Fibroblast of lung (primary cell): Measurements from ENCODE around the gene PRUNE2. TPM values are rescaled to one million over a fixed set of nuclear protein-coding genes. Genes with fewer than 3 reads are reported as not detected.
"Not testable (repeated sequence)": the region's sequence is repeated elsewhere in the genome, so short reads cannot be mapped to it uniquely, and the experiment has no call there.

Source experiments
- DNase-seq, 2 donors: peaks; one replicate each; pipeline versions ENCODE4 v3.0.0 to v3.0.0-alpha.2; 2010; ENCODE audit warnings: low read depth in 2 of 2
- H2AFZ ChIP-seq: 2 replicates; pipeline ENCODE4 v1.5.1; 2012; ENCODE audit warnings: low read length, control low read depth, inconsistent platforms
- H3K27ac ChIP-seq: 2 replicates; pipeline ENCODE4 v1.5.1; 2011; ENCODE audit warnings: low read length, control low read depth; ENCODE audit not compliant: insufficient read depth
- H3K27me3 ChIP-seq: 2 replicates; pipeline ENCODE4 v1.5.1; 2011; ENCODE audit warnings: mild to moderate bottlenecking, low read length; ENCODE audit not compliant: control insufficient read depth, insufficient read depth
- H3K36me3 ChIP-seq: 2 replicates; pipeline ENCODE4 v1.5.1; 2011; ENCODE audit warnings: low read length; ENCODE audit not compliant: control insufficient read depth, insufficient read depth
- H3K4me1 ChIP-seq: 2 replicates; pipeline ENCODE4 v1.5.1; 2011; ENCODE audit warnings: low read length; ENCODE audit not compliant: control insufficient read depth, insufficient read depth; ENCODE audit errors: extremely low read depth
- H3K4me2 ChIP-seq: 2 replicates; pipeline ENCODE4 v1.5.1; 2011; ENCODE audit warnings: low read length, control low read depth; ENCODE audit not compliant: insufficient read depth; ENCODE audit errors: extremely low read depth
- H3K4me3 ChIP-seq, 4 experiments: fragments of 200-600 bp in 1 of 4; sonication (generic) in 1 of 4; replicated peaks in 1 of 4; 2 replicates each; pipeline ENCODE4 v1.5.1; 2011 to 2016; ENCODE audit warnings: low read length in 4 of 4, low read depth in 3 of 4, mild to moderate bottlenecking in 3 of 4, control low read depth in 2 of 4, inconsistent platforms in 1 of 4, mixed read lengths in 1 of 4; ENCODE audit not compliant: insufficient read depth in 1 of 4; ENCODE audit errors: control extremely low read depth in 1 of 4
- H3K79me2 ChIP-seq: 2 replicates; pipeline ENCODE4 v1.5.1; 2012; ENCODE audit warnings: mild to moderate bottlenecking, low read length, inconsistent platforms; ENCODE audit not compliant: control insufficient read depth, insufficient read depth
- H3K9ac ChIP-seq: 2 replicates; pipeline ENCODE4 v1.5.1; 2011; ENCODE audit warnings: mild to moderate bottlenecking, low read length, control low read depth; ENCODE audit not compliant: insufficient read depth
- H3K9me3 ChIP-seq: 2 replicates; pipeline ENCODE4 v1.5.1; 2012; ENCODE audit warnings: low read depth, low read length; ENCODE audit not compliant: control insufficient read depth, insufficient read depth
- H4K20me1 ChIP-seq: 2 replicates; pipeline ENCODE4 v1.5.1; 2011; ENCODE audit warnings: low read length; ENCODE audit not compliant: control insufficient read depth, insufficient read depth; ENCODE audit errors: extremely low read depth
- EZH2 ChIP-seq: IDR thresholded peaks from 2 replicates; pipeline ENCODE4 v1.5.1; 2012; ENCODE audit warnings: low read length, control low read depth, mild to moderate bottlenecking; ENCODE audit errors: missing control alignments
- polyA plus RNA-seq, 2 donors: library from polyadenylated mRNA; depleted of rRNA in 1 of 2; stranded (reverse) in 1 of 2; unstranded in 1 of 2; fragments of >200 nt; gene quantifications; 2 replicates each; pipeline ENCODE4 v1.2.1, GENCODE V29; 2011 to 2012; ENCODE audit warnings: missing spikeins in 1 of 2
- total RNA-seq: library from RNA; depleted of rRNA; stranded (reverse); fragments of >200 nt; gene quantifications from 2 replicates; pipeline ENCODE4 v1.2.1, GENCODE V29; 2014
- TF ChIP-seq, protein P1 (sequence below), 2 donors: IDR thresholded peaks in 1 of 2; conservative IDR thresholded peaks in 1 of 2; 1 replicate in 1 of 2; 2 replicates in 1 of 2; pipeline ENCODE4 v1.5.1; 2011 to 2012; ENCODE audit warnings: low read length in 2 of 2, control low read depth in 1 of 2, inconsistent platforms in 1 of 2, low read depth in 1 of 2, mild to moderate bottlenecking in 1 of 2

The PRUNE2 gene
- total and polyA plus RNA-seq, 2 donors (not counting 1 experiment from before 2014, with no cell fraction given): 5.4 to 95.6 TPM

DNA sequence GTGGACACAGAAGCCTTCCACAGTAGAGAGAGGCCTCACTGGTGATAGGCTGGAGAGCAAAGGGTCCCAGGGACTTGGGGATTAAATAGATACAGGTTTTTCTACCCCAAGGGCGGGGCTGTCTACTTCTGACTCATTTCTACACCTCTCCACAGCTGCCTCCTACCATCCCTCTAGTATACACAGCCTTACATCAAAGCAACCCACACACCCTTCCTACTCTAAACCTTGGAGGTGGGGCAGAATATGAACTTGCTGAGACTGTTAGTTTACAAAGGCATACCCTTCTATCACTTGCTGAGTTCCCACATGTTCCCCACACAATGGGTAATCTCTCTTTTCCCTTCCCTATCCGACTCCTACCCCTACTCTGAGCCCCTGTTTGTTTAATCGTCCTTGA lies 161.6 kb downstream of the PRUNE2 start:
- Histone ChIP-seq H3K79me2 (no peaks in the 10 kb centered on the region), H3K4me3 (no peak overlapping the region), H3K9me3 (no peaks in the 10 kb centered on the region), H3K27me3 (no peaks in the 10 kb centered on the region), H3K4me2 (no peak overlapping the region), H4K20me1 (no peaks in the 10 kb centered on the region), H3K9ac (no peak overlapping the region), H3K36me3 (no peaks in the 10 kb centered on the region), H3K27ac (no peak overlapping the region), H3K4me1 (no peaks in the 10 kb centered on the region), H2AFZ (no peak overlapping the region)
- TF ChIP-seq, protein P1, sequence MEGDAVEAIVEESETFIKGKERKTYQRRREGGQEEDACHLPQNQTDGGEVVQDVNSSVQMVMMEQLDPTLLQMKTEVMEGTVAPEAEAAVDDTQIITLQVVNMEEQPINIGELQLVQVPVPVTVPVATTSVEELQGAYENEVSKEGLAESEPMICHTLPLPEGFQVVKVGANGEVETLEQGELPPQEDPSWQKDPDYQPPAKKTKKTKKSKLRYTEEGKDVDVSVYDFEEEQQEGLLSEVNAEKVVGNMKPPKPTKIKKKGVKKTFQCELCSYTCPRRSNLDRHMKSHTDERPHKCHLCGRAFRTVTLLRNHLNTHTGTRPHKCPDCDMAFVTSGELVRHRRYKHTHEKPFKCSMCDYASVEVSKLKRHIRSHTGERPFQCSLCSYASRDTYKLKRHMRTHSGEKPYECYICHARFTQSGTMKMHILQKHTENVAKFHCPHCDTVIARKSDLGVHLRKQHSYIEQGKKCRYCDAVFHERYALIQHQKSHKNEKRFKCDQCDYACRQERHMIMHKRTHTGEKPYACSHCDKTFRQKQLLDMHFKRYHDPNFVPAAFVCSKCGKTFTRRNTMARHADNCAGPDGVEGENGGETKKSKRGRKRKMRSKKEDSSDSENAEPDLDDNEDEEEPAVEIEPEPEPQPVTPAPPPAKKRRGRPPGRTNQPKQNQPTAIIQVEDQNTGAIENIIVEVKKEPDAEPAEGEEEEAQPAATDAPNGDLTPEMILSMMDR (conservative IDR thresholded peaks at IDR 0.05 in 1 of 2, IDR thresholded peaks at IDR 0.05 in 1 of 2; ENCODE audit: low read depth in 1 of 2, low read length in 2 of 2): no peak
- TF ChIP-seq EZH2: no peak
- DNase-seq: no peak

DNA sequence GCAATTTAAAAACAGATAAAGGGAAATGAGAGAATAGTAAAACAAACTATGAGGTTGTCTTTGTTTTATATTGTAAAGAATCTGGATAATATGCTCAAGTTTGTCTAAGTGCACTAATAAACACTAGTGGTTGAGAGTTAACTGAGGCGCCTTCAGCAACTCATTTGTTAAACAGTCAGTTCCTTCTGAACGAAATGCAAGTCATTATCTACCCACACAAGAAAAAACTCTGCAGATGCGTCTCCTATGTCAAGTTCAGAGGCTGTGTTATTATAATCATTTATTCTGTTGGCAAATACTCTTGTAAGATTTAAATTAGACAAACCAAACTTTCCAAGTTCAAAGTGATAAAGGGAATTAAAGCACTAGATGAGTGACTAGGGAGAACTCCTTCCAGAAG lies 162.0 kb downstream of the PRUNE2 start:
- H3K9me3 ChIP-seq: no peaks in the 10 kb centered on the region
- no peak overlapping the region for H3K4me3 ChIP-seq
- no peaks in the 10 kb centered on the region for H3K79me2 ChIP-seq
- no peak overlapping the region for H3K9ac ChIP-seq
- no peak overlapping the region for H3K4me2 ChIP-seq
- no peaks in the 10 kb centered on the region for H3K36me3 ChIP-seq
- no peak overlapping the region for H3K27ac ChIP-seq
- H3K27me3 ChIP-seq: no peaks in the 10 kb centered on the region
- no peaks in the 10 kb centered on the region for H4K20me1 ChIP-seq
- H3K4me1 ChIP-seq: no peaks in the 10 kb centered on the region
- H2AFZ ChIP-seq: no peak overlapping the region
- DNase-seq: no peak
- TF ChIP-seq EZH2: no peak
- TF ChIP-seq, protein P1 (conservative IDR thresholded peaks at IDR 0.05 in 1 of 2, IDR thresholded peaks at IDR 0.05 in 1 of 2; ENCODE audit: low read depth in 1 of 2, low read length in 2 of 2): no peak

DNA sequence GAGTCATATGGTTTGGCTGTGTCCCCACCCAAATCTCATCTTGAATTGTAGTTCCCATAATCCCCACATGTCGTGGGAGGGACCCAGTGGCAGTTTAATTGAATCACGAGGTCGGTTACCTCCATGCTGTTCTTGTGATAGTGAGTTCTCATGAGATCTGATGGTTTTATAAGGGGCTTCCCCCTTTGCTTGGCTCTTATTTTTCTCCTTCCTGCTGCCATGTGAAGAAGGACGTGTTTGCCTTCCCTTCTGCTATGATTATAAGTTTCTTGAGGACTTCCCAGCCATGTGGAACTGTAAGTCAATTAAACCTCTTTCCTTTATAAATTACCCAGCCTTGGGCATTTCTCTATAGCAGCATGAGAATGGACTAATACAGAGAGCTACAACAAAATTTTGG lies 163.0 kb downstream of the PRUNE2 start:
- not testable (repeated sequence) for H2AFZ ChIP-seq, H3K27ac ChIP-seq, H3K4me2 ChIP-seq, H3K79me2 ChIP-seq, DNase-seq, H4K20me1 ChIP-seq, H3K27me3 ChIP-seq, H3K9ac ChIP-seq, H3K9me3 ChIP-seq, H3K4me1 ChIP-seq, H3K4me3 ChIP-seq, H3K36me3 ChIP-seq
